ENCODE results near the gene IL1RAPL1. TPM values are rescaled to one million over a fixed set of nuclear protein-coding genes. Genes with fewer than 3 reads are reported as not detected.

Gene IL1RAPL1
- total RNA-seq, 1 donor from 2014 or later, result 3.6 TPM

DNA sequence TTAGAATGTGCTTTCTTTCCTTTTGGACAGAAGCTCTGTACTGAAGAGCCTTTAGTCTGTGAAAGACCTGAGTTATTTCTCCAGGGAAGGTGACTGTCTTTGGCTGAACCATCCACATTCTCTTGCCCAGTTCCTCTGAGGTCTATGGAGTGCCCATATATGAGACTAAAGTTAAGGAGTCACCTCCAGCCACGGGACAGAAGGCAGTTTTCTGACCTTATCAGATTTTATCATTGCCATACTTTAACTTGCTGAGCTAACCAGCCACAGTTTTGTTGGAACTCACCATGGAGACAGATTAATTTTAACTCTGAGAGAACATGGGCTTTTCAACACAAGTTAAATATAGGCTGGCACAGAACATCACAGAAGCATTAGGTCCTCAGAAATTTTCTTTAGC, 26.3 kb downstream of the IL1RAPL1 start:
- H3K9me3 Mint-ChIP-seq (ENCODE audit: low read depth), result no peaks in the 10 kb centered on the region
- DNase-seq (ENCODE audit: low spot score, unreplicated experiment), result no peak
- H3K4me1 Mint-ChIP-seq (ENCODE audit: low read depth), result peaks cover 11% of the 10 kb centered on the region

DNA sequence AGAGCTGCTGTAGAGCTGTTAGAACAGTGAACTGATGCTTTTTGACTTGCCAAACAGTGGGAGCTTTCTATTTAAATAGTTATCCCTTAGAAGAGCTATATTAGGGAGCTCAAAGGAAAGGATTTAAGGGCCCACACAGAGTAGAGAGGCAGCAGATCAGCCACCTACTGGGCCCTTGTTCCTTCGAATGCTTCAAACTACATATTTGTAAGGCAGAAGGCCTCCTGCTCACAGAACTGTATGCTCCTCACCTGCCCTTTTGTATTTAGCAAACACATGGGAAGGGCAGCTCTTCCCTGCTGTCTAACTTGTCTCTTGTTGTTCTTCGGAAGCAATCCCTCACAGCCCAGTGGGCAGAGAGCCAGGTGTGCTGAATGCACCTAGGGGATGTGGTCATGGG, 38.0 kb downstream of the IL1RAPL1 start:
- TF ChIP-seq, protein P1, sequence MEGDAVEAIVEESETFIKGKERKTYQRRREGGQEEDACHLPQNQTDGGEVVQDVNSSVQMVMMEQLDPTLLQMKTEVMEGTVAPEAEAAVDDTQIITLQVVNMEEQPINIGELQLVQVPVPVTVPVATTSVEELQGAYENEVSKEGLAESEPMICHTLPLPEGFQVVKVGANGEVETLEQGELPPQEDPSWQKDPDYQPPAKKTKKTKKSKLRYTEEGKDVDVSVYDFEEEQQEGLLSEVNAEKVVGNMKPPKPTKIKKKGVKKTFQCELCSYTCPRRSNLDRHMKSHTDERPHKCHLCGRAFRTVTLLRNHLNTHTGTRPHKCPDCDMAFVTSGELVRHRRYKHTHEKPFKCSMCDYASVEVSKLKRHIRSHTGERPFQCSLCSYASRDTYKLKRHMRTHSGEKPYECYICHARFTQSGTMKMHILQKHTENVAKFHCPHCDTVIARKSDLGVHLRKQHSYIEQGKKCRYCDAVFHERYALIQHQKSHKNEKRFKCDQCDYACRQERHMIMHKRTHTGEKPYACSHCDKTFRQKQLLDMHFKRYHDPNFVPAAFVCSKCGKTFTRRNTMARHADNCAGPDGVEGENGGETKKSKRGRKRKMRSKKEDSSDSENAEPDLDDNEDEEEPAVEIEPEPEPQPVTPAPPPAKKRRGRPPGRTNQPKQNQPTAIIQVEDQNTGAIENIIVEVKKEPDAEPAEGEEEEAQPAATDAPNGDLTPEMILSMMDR (IDR thresholded peaks at IDR 0.05; ENCODE audit: unreplicated experiment), result no peak
- H3K36me3 Mint-ChIP-seq (ENCODE audit: insufficient read depth), result no peaks in the 10 kb centered on the region
- H3K9me3 Mint-ChIP-seq (ENCODE audit: low read depth), result no peaks in the 10 kb centered on the region
- H3K27me3 Mint-ChIP-seq, result peaks cover 13% of the 10 kb centered on the region
- peaks cover 7% of the 10 kb centered on the region for H3K4me1 Mint-ChIP-seq (ENCODE audit: low read depth)
- no peak for DNase-seq (ENCODE audit: low spot score, unreplicated experiment)
- H3K4me3 Mint-ChIP-seq (ENCODE audit: low read depth), result no peak overlapping the region
- no peak overlapping the region for H3K27ac Mint-ChIP-seq

More for the DNA sequence above, 26.3 kb downstream of the IL1RAPL1 start:
- no peaks in the 10 kb centered on the region for H3K36me3 Mint-ChIP-seq (ENCODE audit: insufficient read depth)
- no peak overlapping the region for H3K4me3 Mint-ChIP-seq (ENCODE audit: low read depth)
- TF ChIP-seq, protein P1 (IDR thresholded peaks at IDR 0.05; ENCODE audit: unreplicated experiment), result no peak
- no peak overlapping the region for H3K27ac Mint-ChIP-seq
- no peaks in the 10 kb centered on the region for H3K27me3 Mint-ChIP-seq

DNA sequence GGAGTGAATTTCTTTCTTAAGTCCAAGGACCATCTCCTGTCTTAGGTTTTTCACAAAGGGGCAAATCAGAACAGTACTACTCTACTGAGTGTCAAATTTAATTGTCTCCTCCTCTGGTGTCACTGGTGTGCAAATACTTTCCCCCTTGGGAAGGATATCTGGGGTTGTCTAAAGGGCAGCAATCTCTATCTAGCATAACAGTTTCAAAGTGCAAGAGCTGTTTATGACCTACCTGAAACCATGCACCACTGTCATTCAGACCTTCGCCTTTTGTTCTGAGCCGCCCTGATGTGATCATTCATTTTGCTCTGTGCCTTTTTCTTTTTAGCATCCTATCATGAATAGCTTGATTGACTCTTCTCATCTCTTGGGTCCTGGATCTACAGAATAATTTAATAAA, 39.3 kb downstream of the IL1RAPL1 start:
- DNase-seq (ENCODE audit: low spot score, unreplicated experiment), result no peak
- TF ChIP-seq, protein P1 (IDR thresholded peaks at IDR 0.05; ENCODE audit: unreplicated experiment), result no peak
- no peak overlapping the region for H3K4me3 Mint-ChIP-seq (ENCODE audit: low read depth)
- H3K4me1 Mint-ChIP-seq (ENCODE audit: low read depth), result peaks cover 7% of the 10 kb centered on the region
- H3K9me3 Mint-ChIP-seq (ENCODE audit: low read depth), result no peaks in the 10 kb centered on the region
- H3K36me3 Mint-ChIP-seq (ENCODE audit: insufficient read depth), result no peaks in the 10 kb centered on the region
- H3K27ac Mint-ChIP-seq, result no peak overlapping the region
- peaks cover 13% of the 10 kb centered on the region for H3K27me3 Mint-ChIP-seq

DNA sequence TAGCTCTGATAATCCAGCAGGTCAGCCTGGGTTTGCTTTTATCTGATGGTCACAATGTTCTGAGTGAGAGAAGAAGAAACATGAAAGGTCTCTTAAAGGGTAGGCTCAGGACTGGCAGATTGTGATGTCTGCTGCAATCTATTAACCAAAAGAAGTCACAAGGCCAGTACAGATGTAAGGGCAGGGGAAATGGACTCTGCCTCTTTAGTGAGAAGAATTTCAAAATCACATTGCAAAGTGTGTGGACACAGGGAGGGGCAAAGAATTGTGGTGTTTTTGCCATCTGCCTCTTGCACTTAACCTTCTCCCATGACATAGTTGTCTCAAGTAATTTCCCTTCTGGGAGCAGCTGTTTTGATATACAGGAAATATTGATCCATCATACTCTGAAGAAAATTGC, 40.9 kb downstream of the IL1RAPL1 start:
- Mint-ChIP-seq H3K27me3 (peaks cover 12% of the 10 kb centered on the region), H3K9me3 (ENCODE audit: low read depth) (no peaks in the 10 kb centered on the region), H3K36me3 (ENCODE audit: insufficient read depth) (no peaks in the 10 kb centered on the region), H3K4me1 (ENCODE audit: low read depth) (peaks cover 7% of the 10 kb centered on the region), H3K4me3 (ENCODE audit: low read depth) (no peak overlapping the region), H3K27ac (no peak overlapping the region)
- TF ChIP-seq, protein P1 (IDR thresholded peaks at IDR 0.05; ENCODE audit: unreplicated experiment), result no peak
- no peak for DNase-seq (ENCODE audit: low spot score, unreplicated experiment)

GRCh38 chrX:28638775-28639174, 51.5 kb downstream of the IL1RAPL1 start:
- H3K36me3 Mint-ChIP-seq (ENCODE audit: insufficient read depth), result peaks cover 1% of the 10 kb centered on the region
- no peak for DNase-seq (ENCODE audit: low spot score, unreplicated experiment)
- TF ChIP-seq, protein P1 (IDR thresholded peaks at IDR 0.05; ENCODE audit: unreplicated experiment), result no peak
- peaks cover 8% of the 10 kb centered on the region for H3K27me3 Mint-ChIP-seq
- peaks cover 9% of the 10 kb centered on the region for H3K4me1 Mint-ChIP-seq (ENCODE audit: low read depth)
- H3K27ac Mint-ChIP-seq, result no peak overlapping the region
- peaks cover 20% of the 10 kb centered on the region for H3K9me3 Mint-ChIP-seq (ENCODE audit: low read depth)
- H3K4me3 Mint-ChIP-seq (ENCODE audit: low read depth), result no peak overlapping the region
